ENCODE measurements around the gene ASAP2. TPM values are rescaled to one million over a fixed set of nuclear protein-coding genes. Genes with fewer than 3 reads are reported as not detected.
"Not testable (repeated sequence)": the region's sequence is repeated elsewhere in the genome, so short reads cannot be mapped to it uniquely, and the experiment has no call there.

The ASAP2 gene
- total RNA-seq, 1 experiment from 2014 or later: not detected

- H3K4me3 ChIP-seq (ENCODE audit: low read length): no peak overlapping the region
Observed at GRCh38 chr2:9263428-9263827, 56.8 kb downstream of the ASAP2 start.

GRCh38 chr2:9264301-9264700 is 57.7 kb downstream of the ASAP2 start:
- no peak for DNase-seq
- H3K9me2 ChIP-seq (replicated peaks; ENCODE audit: insufficient read depth, low read length): no peaks in the 10 kb centered on the region
- no peaks in the 10 kb centered on the region for H4K20me1 ChIP-seq (ENCODE audit: insufficient read depth, low read depth, low read length)
- no peak overlapping the region for H3K9ac ChIP-seq (ENCODE audit: low read length)
- H2AFZ ChIP-seq (ENCODE audit: low read length): no peak overlapping the region
- no peaks in the 10 kb centered on the region for H3K79me2 ChIP-seq (ENCODE audit: low read length)
- H3K36me3 ChIP-seq (ENCODE audit: insufficient read depth, low read length): no peaks in the 10 kb centered on the region
- no peak overlapping the region for H3K4me3 ChIP-seq (ENCODE audit: low read length)
- H3K9me3 ChIP-seq (ENCODE audit: low read length): no peaks in the 10 kb centered on the region
- H3K27me3 ChIP-seq (ENCODE audit: low read length): no peaks in the 10 kb centered on the region
- H3K4me1 ChIP-seq (ENCODE audit: low read length): no peaks in the 10 kb centered on the region
- no peak overlapping the region for H3K4me2 ChIP-seq (ENCODE audit: low read depth, low read length, poor library complexity, severe bottlenecking)
- no peak overlapping the region for H3K27ac ChIP-seq (ENCODE audit: low read length)

More at GRCh38 chr2:9263428-9263827, 56.8 kb downstream of the ASAP2 start:
- no peaks in the 10 kb centered on the region for H3K36me3 ChIP-seq (ENCODE audit: insufficient read depth, low read length)
- H3K79me2 ChIP-seq (ENCODE audit: low read length): no peaks in the 10 kb centered on the region
- H3K9me2 ChIP-seq (replicated peaks; ENCODE audit: insufficient read depth, low read length): no peaks in the 10 kb centered on the region
- H3K27me3 ChIP-seq (ENCODE audit: low read length): no peaks in the 10 kb centered on the region
- H3K4me2 ChIP-seq (ENCODE audit: low read depth, low read length, poor library complexity, severe bottlenecking): no peak overlapping the region
- no peaks in the 10 kb centered on the region for H3K9me3 ChIP-seq (ENCODE audit: low read length)
- no peaks in the 10 kb centered on the region for H4K20me1 ChIP-seq (ENCODE audit: insufficient read depth, low read depth, low read length)
- DNase-seq: no peak
- no peaks in the 10 kb centered on the region for H3K4me1 ChIP-seq (ENCODE audit: low read length)
- H3K27ac ChIP-seq (ENCODE audit: low read length): no peak overlapping the region
- H2AFZ ChIP-seq (ENCODE audit: low read length): no peak overlapping the region
- H3K9ac ChIP-seq (ENCODE audit: low read length): no peak overlapping the region

- no peak overlapping the region for H3K4me2 ChIP-seq (ENCODE audit: low read depth, low read length, poor library complexity, severe bottlenecking)
- no peaks in the 10 kb centered on the region for H3K79me2 ChIP-seq (ENCODE audit: low read length)
- H3K27me3 ChIP-seq (ENCODE audit: low read length): no peaks in the 10 kb centered on the region
- H2AFZ ChIP-seq (ENCODE audit: low read length): no peak overlapping the region
- DNase-seq: no peak
- H3K27ac ChIP-seq (ENCODE audit: low read length): no peak overlapping the region
- H3K9me2 ChIP-seq (replicated peaks; ENCODE audit: insufficient read depth, low read length): no peaks in the 10 kb centered on the region
- no peak overlapping the region for H3K9ac ChIP-seq (ENCODE audit: low read length)
- no peaks in the 10 kb centered on the region for H4K20me1 ChIP-seq (ENCODE audit: insufficient read depth, low read depth, low read length)
- no peaks in the 10 kb centered on the region for H3K36me3 ChIP-seq (ENCODE audit: insufficient read depth, low read length)
- H3K4me1 ChIP-seq (ENCODE audit: low read length): no peaks in the 10 kb centered on the region
- H3K9me3 ChIP-seq (ENCODE audit: low read length): no peaks in the 10 kb centered on the region
- no peak overlapping the region for H3K4me3 ChIP-seq (ENCODE audit: low read length)
Observed at GRCh38 chr2:9266711-9267110, 60.1 kb downstream of the ASAP2 start.

- H3K4me1 ChIP-seq (ENCODE audit: low read length); H3K27ac ChIP-seq (ENCODE audit: low read length); H3K9ac ChIP-seq (ENCODE audit: low read length); DNase-seq; H3K4me2 ChIP-seq (ENCODE audit: low read depth, low read length, poor library complexity, severe bottlenecking); H2AFZ ChIP-seq (ENCODE audit: low read length); H3K9me3 ChIP-seq (ENCODE audit: low read length); H3K27me3 ChIP-seq (ENCODE audit: low read length); H3K9me2 ChIP-seq (replicated peaks; ENCODE audit: insufficient read depth, low read length); H3K4me3 ChIP-seq (ENCODE audit: low read length); H4K20me1 ChIP-seq (ENCODE audit: insufficient read depth, low read depth, low read length); H3K79me2 ChIP-seq (ENCODE audit: low read length); H3K36me3 ChIP-seq (ENCODE audit: insufficient read depth, low read length): not testable (repeated sequence)
Observed at GRCh38 chr2:9267286-9267685, 60.7 kb downstream of the ASAP2 start.

GRCh38 chr2:9268301-9269080 is 61.9 kb downstream of the ASAP2 start:
- Histone ChIP-seq H3K27ac (ENCODE audit: low read length) (no peak overlapping the region), H3K4me1 (ENCODE audit: low read length) (no peaks in the 10 kb centered on the region), H3K4me3 (ENCODE audit: low read length) (no peak overlapping the region), H2AFZ (ENCODE audit: low read length) (no peak overlapping the region), H3K9me2 (replicated peaks; ENCODE audit: insufficient read depth, low read length) (no peaks in the 10 kb centered on the region), H3K79me2 (ENCODE audit: low read length) (no peaks in the 10 kb centered on the region), H4K20me1 (ENCODE audit: insufficient read depth, low read depth, low read length) (no peaks in the 10 kb centered on the region), H3K9ac (ENCODE audit: low read length) (no peak overlapping the region), H3K36me3 (ENCODE audit: insufficient read depth, low read length) (no peaks in the 10 kb centered on the region), H3K4me2 (ENCODE audit: low read depth, low read length, poor library complexity, severe bottlenecking) (no peak overlapping the region), H3K9me3 (ENCODE audit: low read length) (no peaks in the 10 kb centered on the region), H3K27me3 (ENCODE audit: low read length) (no peaks in the 10 kb centered on the region)
- no peak for DNase-seq

- no peaks in the 10 kb centered on the region for H3K27me3 ChIP-seq (ENCODE audit: low read length)
- no peaks in the 10 kb centered on the region for H3K9me2 ChIP-seq (replicated peaks; ENCODE audit: insufficient read depth, low read length)
- no peaks in the 10 kb centered on the region for H3K4me1 ChIP-seq (ENCODE audit: low read length)
- no peaks in the 10 kb centered on the region for H3K79me2 ChIP-seq (ENCODE audit: low read length)
- H3K9me3 ChIP-seq (ENCODE audit: low read length): no peaks in the 10 kb centered on the region
- H3K4me2 ChIP-seq (ENCODE audit: low read depth, low read length, poor library complexity, severe bottlenecking): no peak overlapping the region
- no peak overlapping the region for H2AFZ ChIP-seq (ENCODE audit: low read length)
- H3K27ac ChIP-seq (ENCODE audit: low read length): no peak overlapping the region
- H4K20me1 ChIP-seq (ENCODE audit: insufficient read depth, low read depth, low read length): no peaks in the 10 kb centered on the region
- no peak overlapping the region for H3K9ac ChIP-seq (ENCODE audit: low read length)
- DNase-seq: no peak
- no peaks in the 10 kb centered on the region for H3K36me3 ChIP-seq (ENCODE audit: insufficient read depth, low read length)
- no peak overlapping the region for H3K4me3 ChIP-seq (ENCODE audit: low read length)
Observed at GRCh38 chr2:9269295-9269694, 62.7 kb downstream of the ASAP2 start.

GRCh38 chr2:9269695-9270360 is 63.2 kb downstream of the ASAP2 start:
- Histone ChIP-seq H3K36me3 (ENCODE audit: insufficient read depth, low read length) (no peaks in the 10 kb centered on the region), H3K27ac (ENCODE audit: low read length) (no peak overlapping the region), H3K9ac (ENCODE audit: low read length) (no peak overlapping the region), H3K9me3 (ENCODE audit: low read length) (no peaks in the 10 kb centered on the region), H3K4me1 (ENCODE audit: low read length) (no peaks in the 10 kb centered on the region), H3K4me2 (ENCODE audit: low read depth, low read length, poor library complexity, severe bottlenecking) (no peak overlapping the region), H3K4me3 (ENCODE audit: low read length) (no peak overlapping the region), H3K9me2 (replicated peaks; ENCODE audit: insufficient read depth, low read length) (no peaks in the 10 kb centered on the region), H4K20me1 (ENCODE audit: insufficient read depth, low read depth, low read length) (no peaks in the 10 kb centered on the region), H3K27me3 (ENCODE audit: low read length) (no peaks in the 10 kb centered on the region), H3K79me2 (ENCODE audit: low read length) (no peaks in the 10 kb centered on the region), H2AFZ (ENCODE audit: low read length) (no peak overlapping the region)
- no peak for DNase-seq

- Histone ChIP-seq H3K4me1 (ENCODE audit: low read length) (no peaks in the 10 kb centered on the region), H3K36me3 (ENCODE audit: insufficient read depth, low read length) (no peaks in the 10 kb centered on the region), H3K4me3 (ENCODE audit: low read length) (no peak overlapping the region), H3K9me3 (ENCODE audit: low read length) (no peaks in the 10 kb centered on the region), H3K4me2 (ENCODE audit: low read depth, low read length, poor library complexity, severe bottlenecking) (no peak overlapping the region), H3K27ac (ENCODE audit: low read length) (no peak overlapping the region), H3K27me3 (ENCODE audit: low read length) (no peaks in the 10 kb centered on the region), H2AFZ (ENCODE audit: low read length) (no peak overlapping the region), H4K20me1 (ENCODE audit: insufficient read depth, low read depth, low read length) (no peaks in the 10 kb centered on the region), H3K79me2 (ENCODE audit: low read length) (no peaks in the 10 kb centered on the region), H3K9ac (ENCODE audit: low read length) (no peak overlapping the region), H3K9me2 (replicated peaks; ENCODE audit: insufficient read depth, low read length) (no peaks in the 10 kb centered on the region)
- no peak for DNase-seq
Observed at GRCh38 chr2:9271091-9271490, 64.5 kb downstream of the ASAP2 start.

Measured in Karpas-422 (cell line).